HG03442 (cell line): ENCODE data around the gene DTL.

ENCODE experiments used
- ATAC-seq: cut with Tn5 transposase; IDR thresholded peaks from one replicate; pipeline ENCODE4 v1.9.1; 2021; ENCODE audit warnings: mild to moderate bottlenecking, moderate library complexity; ENCODE audit not compliant: unreplicated experiment

DTL gene

GRCh38 chr1:212082765-212083406 is 47.3 kb downstream of the DTL start:
- ATAC-seq, result no peak

GRCh38 chr1:212089560-212090163 is 54.1 kb downstream of the DTL start:
- no peak for ATAC-seq

GRCh38 chr1:212091438-212092121 is 56.0 kb downstream of the DTL start:
- no peak for ATAC-seq

- ATAC-seq, result no peak
Measured at GRCh38 chr1:212097360-212097759, 61.8 kb downstream of the DTL start.

- no peak for ATAC-seq
Measured at GRCh38 chr1:212098310-212098709, 62.8 kb downstream of the DTL start.

GRCh38 chr1:212098771-212099170 is 63.2 kb downstream of the DTL start:
- ATAC-seq, result no peak

GRCh38 chr1:212101251-212101650 is 65.7 kb downstream of the DTL start:
- ATAC-seq, result no peak

- ATAC-seq, result no peak
Measured at GRCh38 chr1:212101735-212102134, 66.2 kb downstream of the DTL start.

- no peak for ATAC-seq
Measured at GRCh38 chr1:212104586-212105325, 69.2 kb downstream of the DTL start.

GRCh38 chr1:212106286-212106792 is 70.8 kb downstream of the DTL start:
- ATAC-seq, result no peak

GRCh38 chr1:212107481-212107880 is 71.9 kb downstream of the DTL start:
- no peak for ATAC-seq

GRCh38 chr1:212108187-212108586 is 72.6 kb downstream of the DTL start:
- no peak for ATAC-seq

GRCh38 chr1:212108981-212109380 is 73.4 kb downstream of the DTL start:
- ATAC-seq, result no peak

GRCh38 chr1:212109728-212110127 is 74.2 kb downstream of the DTL start:
- ATAC-seq, result no peak

- ATAC-seq, result no peak
Measured at GRCh38 chr1:212110617-212111016, 75.1 kb downstream of the DTL start.

- no peak for ATAC-seq
Measured at GRCh38 chr1:212111536-212111935, 76.0 kb downstream of the DTL start.

GRCh38 chr1:212113706-212114105 is 78.2 kb downstream of the DTL start:
- no peak for ATAC-seq

- no peak for ATAC-seq
Measured at GRCh38 chr1:212118167-212118871, 82.8 kb downstream of the DTL start.

- no peak for ATAC-seq
Measured at GRCh38 chr1:212118872-212119260, 83.3 kb downstream of the DTL start.

- no peak for ATAC-seq
Measured at GRCh38 chr1:212119397-212119837, 83.9 kb downstream of the DTL start.

GRCh38 chr1:212119863-212120262 is 84.3 kb downstream of the DTL start:
- ATAC-seq, result no peak
